NCI-H128 (cell line): ENCODE results near the gene CLRN2.
"Not testable (repeated sequence)": the region's sequence is repeated elsewhere in the genome, so short reads cannot be mapped to it uniquely, and the experiment has no call there.

Experiments
- DNase-seq: peaks from one replicate; lab custom pipeline; 2025; ENCODE audit not compliant: unreplicated experiment; lab: John Stamatoyannopoulos, UW

CLRN2 gene

GRCh38 chr4:17502756-17503155 is 12.2 kb upstream of the CLRN2 start:
- no peak for DNase-seq

- no peak for DNase-seq
These were observed 10.9 kb upstream of the CLRN2 start for GRCh38 chr4:17504081-17504480.

GRCh38 chr4:17510582-17510981 is 4.4 kb upstream of the CLRN2 start:
- DNase-seq = no peak

- DNase-seq = no peak
These were observed 3.9 kb upstream of the CLRN2 start for GRCh38 chr4:17511051-17511450.

- DNase-seq = no peak
These were observed 3.4 kb upstream of the CLRN2 start for GRCh38 chr4:17511509-17511949.

- DNase-seq = no peak
These were observed 2.8 kb upstream of the CLRN2 start, which contains the start of gene QDPR for GRCh38 chr4:17511950-17512795. TSS of gene QDPR (minus strand) at chr4:17512090. CDS start at chr4:17512054, 36 bp downstream.

- no peak for DNase-seq
These were observed 1.8 kb upstream of the CLRN2 start for GRCh38 chr4:17512973-17513665.

GRCh38 chr4:17515445-17516407 is 761 bp downstream of the CLRN2 start:
- DNase-seq = no peak

GRCh38 chr4:17516980-17517379 is 2.0 kb downstream of the CLRN2 start:
- DNase-seq = no peak

- no peak for DNase-seq
These were observed 2.7 kb downstream of the CLRN2 start for GRCh38 chr4:17517664-17518063.

- DNase-seq = no peak
These were observed 6.6 kb downstream of the CLRN2 start for GRCh38 chr4:17521595-17521994.

- DNase-seq = no peak
These were observed 8.7 kb downstream of the CLRN2 start for GRCh38 chr4:17523662-17524061.

GRCh38 chr4:17526695-17527477 is 11.9 kb downstream of the CLRN2 start:
- DNase-seq = no peak

- DNase-seq = no peak
These were observed 13.7 kb downstream of the CLRN2 start for GRCh38 chr4:17528551-17529165.

GRCh38 chr4:17531538-17532285 is 16.7 kb downstream of the CLRN2 start:
- no peak for DNase-seq

GRCh38 chr4:17534705-17535104 is 19.7 kb downstream of the CLRN2 start:
- no peak for DNase-seq

GRCh38 chr4:17535242-17535641 is 20.3 kb downstream of the CLRN2 start:
- DNase-seq = no peak

- no peak for DNase-seq
These were observed 20.9 kb downstream of the CLRN2 start for GRCh38 chr4:17535906-17536305.

- not testable (repeated sequence) for DNase-seq
These were observed 22.1 kb downstream of the CLRN2 start for GRCh38 chr4:17537060-17537459.
